ACC112 (cell line): Measurements from ENCODE around the gene BAD.
A peak's percentile ranks its signal among the peaks of the same experiment; 100 is the strongest.

ENCODE experiments used
- H2AFZ ChIP-seq: fragments of 200-600 bp; sonication (generic); one replicate; pipeline ENCODE4 v1.6.0; 2017; ENCODE audit warnings: antibody characterized with exemption, low read length; ENCODE audit not compliant: unreplicated experiment
- H3K27ac ChIP-seq: fragments of 200-600 bp; sonication (generic); 2 replicates; pipeline ENCODE4 v1.5.1; 2014; ENCODE audit warnings: low read depth, mild to moderate bottlenecking, antibody characterized with exemption, low read length, moderate library complexity
- H3K27me3 ChIP-seq: fragments of 200-600 bp; sonication (generic); 2 replicates; pipeline ENCODE4 v1.6.1; 2014; ENCODE audit warnings: mild to moderate bottlenecking, antibody characterized with exemption, low read length, moderate library complexity, mixed read lengths; ENCODE audit not compliant: insufficient read depth
- H3K36me3 ChIP-seq: fragments of 200-600 bp; sonication (generic); 2 replicates; pipeline ENCODE4 v1.6.1; 2016; ENCODE audit warnings: mild to moderate bottlenecking, antibody characterized with exemption, low read length, moderate library complexity, mixed read lengths; ENCODE audit not compliant: insufficient read depth
- H3K4me1 ChIP-seq: fragments of 200-600 bp; sonication (generic); one replicate; pipeline ENCODE4 v1.6.1; 2016; ENCODE audit warnings: low read length, mixed read lengths; ENCODE audit not compliant: insufficient read depth, unreplicated experiment, control insufficient read depth
- H3K4me3 ChIP-seq: fragments of 200-600 bp; sonication (generic); 2 replicates; pipeline ENCODE4 v1.5.1; 2014; ENCODE audit warnings: mild to moderate bottlenecking, low read depth, low read length
- H3K79me2 ChIP-seq: fragments of 200-600 bp; sonication (generic); one replicate; pipeline ENCODE4 v1.6.0; 2016; ENCODE audit warnings: low read length; ENCODE audit not compliant: control insufficient read depth, unreplicated experiment, insufficient read depth

Gene BAD

GRCh38 chr11:64231546-64231945 is 52.9 kb downstream of the BAD start:
- Histone ChIP-seq H3K4me1 (peaks cover 8% of the 10 kb centered on the region), H3K4me3 (no peak overlapping the region; the same call in 1 of the 2 replicates), H3K36me3 (no peaks in the 10 kb centered on the region), H3K79me2 (peaks cover 22% of the 10 kb centered on the region), H3K27ac (no peak overlapping the region), H3K27me3 (no peaks in the 10 kb centered on the region), H2AFZ (no peak overlapping the region)

- peaks cover 8% of the 10 kb centered on the region for H3K4me1 ChIP-seq
- H3K4me3 ChIP-seq, result peak overlapping the region; percentile 76
- peak overlapping the region; percentile 70 for H2AFZ ChIP-seq
- H3K27me3 ChIP-seq, result no peaks in the 10 kb centered on the region
- no peak overlapping the region for H3K27ac ChIP-seq
- no peaks in the 10 kb centered on the region for H3K36me3 ChIP-seq
- H3K79me2 ChIP-seq, result peaks cover 24% of the 10 kb centered on the region
These were observed 53.5 kb downstream of the BAD start for GRCh38 chr11:64230985-64231365.

- Histone ChIP-seq H3K27me3 (no peaks in the 10 kb centered on the region), H3K79me2 (peaks cover 20% of the 10 kb centered on the region), H2AFZ (peak within 1 kb of the TSS; percentile 70), H3K36me3 (no peaks in the 10 kb centered on the region), H3K4me3 (peak within 1 kb of the TSS; percentile 76), H3K27ac (no peak within 1 kb of the TSS), H3K4me1 (peaks cover 10% of the 10 kb centered on the region)
These were observed 54.1 kb downstream of the BAD start, which contains the start of gene DNAJC4 for GRCh38 chr11:64230171-64230984. TSS of gene DNAJC4 (plus strand) at chr11:64230548. CDS start at chr11:64230855, 307 bp downstream.

GRCh38 chr11:64229744-64230170 is 54.7 kb downstream of the BAD start:
- no peaks in the 10 kb centered on the region for H3K36me3 ChIP-seq
- peaks cover 15% of the 10 kb centered on the region for H3K79me2 ChIP-seq
- H3K4me3 ChIP-seq, result peak overlapping the region; percentile 76
- no peaks in the 10 kb centered on the region for H3K27me3 ChIP-seq
- no peak overlapping the region for H2AFZ ChIP-seq
- H3K4me1 ChIP-seq, result peaks cover 16% of the 10 kb centered on the region
- no peak overlapping the region for H3K27ac ChIP-seq

- H3K4me3 ChIP-seq, result no peak overlapping the region
- no peak overlapping the region for H2AFZ ChIP-seq
- H3K27ac ChIP-seq, result no peak overlapping the region
- peaks cover 15% of the 10 kb centered on the region for H3K79me2 ChIP-seq
- no peaks in the 10 kb centered on the region for H3K36me3 ChIP-seq
- peaks cover 16% of the 10 kb centered on the region for H3K4me1 ChIP-seq
- H3K27me3 ChIP-seq, result no peaks in the 10 kb centered on the region
These were observed 55.2 kb downstream of the BAD start for GRCh38 chr11:64229090-64229743.

GRCh38 chr11:64227405-64227956 is 57.0 kb downstream of the BAD start:
- Histone ChIP-seq H3K27ac (no peak overlapping the region), H2AFZ (no peak overlapping the region), H3K27me3 (no peaks in the 10 kb centered on the region), H3K79me2 (peaks cover 15% of the 10 kb centered on the region), H3K4me3 (peak overlapping the region; percentile 83), H3K4me1 (peaks cover 15% of the 10 kb centered on the region), H3K36me3 (no peaks in the 10 kb centered on the region)

GRCh38 chr11:64226507-64227051 is 57.9 kb downstream of the BAD start:
- Histone ChIP-seq H3K4me3 (peak overlapping the region; percentile 83), H3K36me3 (no peaks in the 10 kb centered on the region), H3K79me2 (peaks cover 15% of the 10 kb centered on the region), H3K27ac (no peak overlapping the region), H2AFZ (no peak overlapping the region), H3K27me3 (no peaks in the 10 kb centered on the region), H3K4me1 (peaks cover 15% of the 10 kb centered on the region)

- Histone ChIP-seq H3K4me3 (peak within 1 kb of the TSS; percentile 83), H3K79me2 (peaks cover 14% of the 10 kb centered on the region), H2AFZ (peak within 1 kb of the TSS; percentile 72), H3K27ac (no peak within 1 kb of the TSS), H3K4me1 (peaks cover 15% of the 10 kb centered on the region), H3K27me3 (no peaks in the 10 kb centered on the region), H3K36me3 (no peaks in the 10 kb centered on the region)
These were observed 58.6 kb downstream of the BAD start, which contains the start of the genes NUDT22 and TRPT1 for GRCh38 chr11:64225608-64226506. TSS of gene NUDT22 (plus strand) at chr11:64226274. CDS start at chr11:64226653, 379 bp downstream. TSS of gene TRPT1 (minus strand) at chr11:64226186. CDS start at chr11:64225860, 326 bp downstream.

- Histone ChIP-seq H3K79me2 (peaks cover 13% of the 10 kb centered on the region), H3K36me3 (no peaks in the 10 kb centered on the region), H2AFZ (no peak overlapping the region), H3K4me1 (peaks cover 15% of the 10 kb centered on the region), H3K27me3 (no peaks in the 10 kb centered on the region), H3K27ac (no peak overlapping the region), H3K4me3 (peak overlapping the region; percentile 83)
These were observed 59.4 kb downstream of the BAD start for GRCh38 chr11:64224891-64225607.
